DLD1 (cell line): ENCODE data around the gene SLC1A4.

ENCODE experiments used
- in situ Hi-C: cut with HindIII; loops from 2 replicates; pipeline ENCODE4 v1.10.0; 2017; ENCODE audit warnings: low sequenced_read_pairs

Gene SLC1A4

DNA sequence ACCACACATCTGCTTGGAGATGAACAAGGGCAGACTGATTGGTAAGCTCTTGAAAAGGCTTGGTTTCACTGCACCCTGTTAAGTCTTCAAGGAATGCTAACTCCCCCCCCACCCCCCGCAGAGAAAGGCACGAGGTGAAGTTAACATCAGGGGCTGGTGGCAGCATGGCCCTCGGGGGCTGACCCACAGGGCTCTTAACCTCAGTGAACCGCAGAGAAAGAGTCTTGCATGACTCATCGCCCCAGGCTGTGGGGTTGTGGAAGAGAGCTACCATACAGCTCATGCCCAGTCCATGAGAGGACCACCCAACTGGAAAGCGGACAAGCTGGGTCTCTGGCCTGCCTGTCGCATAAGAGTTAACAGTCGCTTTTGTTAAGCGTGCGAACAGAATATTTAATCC, 56.5 kb downstream of the SLC1A4 start:
- in situ Hi-C loops = no loop called here

DNA sequence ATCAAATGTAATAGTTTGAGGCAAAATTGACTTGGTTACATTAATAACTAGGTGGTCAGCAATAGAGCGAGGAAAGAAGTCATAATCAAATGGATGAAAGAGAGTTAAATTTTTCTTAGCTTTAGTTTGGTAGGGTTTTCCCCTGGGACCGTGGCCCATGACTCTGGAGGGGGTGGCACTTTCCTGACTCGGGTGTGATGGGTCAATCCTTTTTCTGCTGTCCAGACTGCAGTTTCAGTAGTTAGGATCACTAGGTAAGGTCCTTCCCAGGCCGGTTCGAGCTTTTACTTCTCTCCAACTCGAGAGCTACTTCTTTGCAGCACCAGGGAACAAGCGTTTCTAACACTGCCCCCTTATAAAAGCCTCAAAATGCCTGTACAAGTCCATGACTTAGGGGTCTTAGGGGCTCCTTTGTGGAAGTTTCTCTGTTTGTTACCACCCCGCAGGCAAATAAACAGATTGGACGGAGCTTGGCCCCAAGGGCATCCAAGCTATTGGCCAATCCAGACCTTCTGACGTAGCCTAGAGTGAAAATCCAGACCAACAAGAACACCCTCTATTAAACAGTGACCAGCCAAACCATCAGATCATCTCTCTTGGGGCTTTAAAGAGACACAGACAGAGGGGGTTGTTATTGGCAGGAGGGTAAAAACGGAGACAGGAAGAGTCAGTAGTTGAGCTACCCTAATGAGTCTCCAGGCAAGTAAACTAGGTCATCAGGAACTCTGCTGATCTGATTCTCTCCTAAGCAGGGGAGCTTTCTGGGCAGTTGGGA, 57.6 kb downstream of the SLC1A4 start:
- in situ Hi-C loops = no loop called here

DNA sequence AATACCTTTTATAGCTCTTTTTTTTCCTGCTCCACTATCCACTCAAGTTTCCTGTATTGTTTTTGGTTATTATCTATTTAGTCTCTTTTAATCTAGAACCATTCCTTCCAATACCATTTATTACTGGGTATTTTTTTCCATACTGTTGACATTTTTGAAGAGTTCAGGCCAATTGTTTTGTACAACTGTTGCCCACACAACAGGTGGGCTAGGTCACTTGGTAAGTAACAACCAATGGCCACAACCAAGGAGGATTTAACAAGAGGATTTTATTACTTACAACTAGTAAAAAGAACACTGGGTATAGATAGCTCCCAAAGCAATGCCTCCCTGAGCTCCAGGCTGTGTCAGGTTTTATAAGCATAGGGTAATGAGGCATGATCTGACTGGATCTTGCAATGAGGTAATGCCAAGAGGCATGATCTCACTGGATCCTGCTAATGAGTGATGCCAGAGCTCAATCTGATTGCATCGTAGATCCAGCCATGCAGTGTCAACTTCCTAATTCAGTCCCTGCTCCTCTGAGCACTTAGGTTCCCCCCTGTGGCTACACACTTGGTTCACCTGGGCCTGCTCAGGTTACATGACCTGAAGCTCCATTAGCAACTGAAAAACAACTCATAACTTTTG, 59.9 kb downstream of the SLC1A4 start:
- in situ Hi-C loops = no loop called here

DNA sequence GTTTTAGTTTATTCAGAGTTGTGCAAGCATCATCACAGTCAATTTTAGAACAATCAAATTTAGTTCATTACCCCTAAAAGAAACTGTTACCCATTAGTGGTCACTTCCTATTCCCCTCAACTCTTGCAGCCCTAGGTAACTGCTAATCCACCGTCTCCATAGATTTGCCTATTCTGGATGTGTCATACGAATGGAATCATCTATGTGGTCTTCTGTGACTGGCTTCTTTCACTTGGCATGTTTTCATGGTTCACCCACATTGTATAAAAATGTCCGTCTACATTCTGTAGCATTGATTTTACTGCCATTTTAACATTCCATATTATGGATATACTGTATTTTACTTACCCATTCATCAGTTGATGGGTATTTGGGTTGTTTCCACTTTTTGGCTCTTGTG, 61.7 kb downstream of the SLC1A4 start:
- in situ Hi-C loops = no loop called here

DNA sequence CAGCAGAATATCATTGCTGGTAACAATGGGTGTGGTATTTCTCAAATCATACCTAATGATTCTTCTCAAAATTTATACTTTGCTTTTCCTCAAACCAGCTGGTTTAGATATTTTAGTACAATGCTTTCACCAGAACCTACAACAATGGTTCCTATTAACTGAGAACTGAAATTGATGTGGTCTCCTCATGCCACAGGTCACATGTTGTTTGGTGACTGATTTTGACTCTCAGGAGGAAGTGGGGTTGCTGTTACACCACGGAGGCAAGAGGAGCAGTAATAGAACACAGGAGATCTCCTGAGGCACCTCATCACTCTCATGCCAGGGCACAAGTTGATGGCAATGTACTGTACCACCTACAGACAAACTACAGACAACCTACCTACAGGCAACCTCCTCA, 64.0 kb downstream of the SLC1A4 start:
- in situ Hi-C loops = no loop called here

DNA sequence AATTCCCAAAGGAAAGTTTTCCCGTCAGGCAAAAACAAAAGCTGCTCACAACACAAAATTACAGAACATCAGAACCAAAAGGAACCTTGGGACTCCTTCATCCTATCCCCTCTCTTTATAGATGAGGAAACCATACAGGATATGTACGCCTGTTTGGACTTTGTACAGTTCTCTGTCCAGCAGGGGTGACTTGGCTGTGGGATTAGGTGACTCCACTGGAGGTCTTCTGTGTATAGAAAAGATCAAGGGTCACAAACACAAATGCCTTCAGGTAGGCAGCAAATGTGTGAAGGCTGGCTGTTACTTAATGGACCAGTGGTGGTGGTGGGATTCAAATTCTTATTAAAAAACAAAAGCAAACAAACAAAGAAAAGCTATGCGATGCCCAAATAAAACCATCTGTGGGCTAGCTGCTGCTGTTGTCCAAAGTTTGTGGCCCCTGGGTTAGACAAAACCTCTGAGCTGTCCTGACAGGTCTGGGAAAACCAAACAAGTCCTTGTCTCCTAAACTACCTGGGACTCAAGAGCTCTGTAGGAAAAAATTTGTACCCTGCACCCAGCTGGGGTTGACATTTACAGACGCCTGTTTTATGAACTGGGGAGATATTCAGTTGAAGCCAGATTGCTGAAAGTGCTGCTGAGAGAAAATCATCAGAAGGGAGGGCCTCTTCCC, 65.7 kb downstream of the SLC1A4 start:
- in situ Hi-C loops = no loop called here

DNA sequence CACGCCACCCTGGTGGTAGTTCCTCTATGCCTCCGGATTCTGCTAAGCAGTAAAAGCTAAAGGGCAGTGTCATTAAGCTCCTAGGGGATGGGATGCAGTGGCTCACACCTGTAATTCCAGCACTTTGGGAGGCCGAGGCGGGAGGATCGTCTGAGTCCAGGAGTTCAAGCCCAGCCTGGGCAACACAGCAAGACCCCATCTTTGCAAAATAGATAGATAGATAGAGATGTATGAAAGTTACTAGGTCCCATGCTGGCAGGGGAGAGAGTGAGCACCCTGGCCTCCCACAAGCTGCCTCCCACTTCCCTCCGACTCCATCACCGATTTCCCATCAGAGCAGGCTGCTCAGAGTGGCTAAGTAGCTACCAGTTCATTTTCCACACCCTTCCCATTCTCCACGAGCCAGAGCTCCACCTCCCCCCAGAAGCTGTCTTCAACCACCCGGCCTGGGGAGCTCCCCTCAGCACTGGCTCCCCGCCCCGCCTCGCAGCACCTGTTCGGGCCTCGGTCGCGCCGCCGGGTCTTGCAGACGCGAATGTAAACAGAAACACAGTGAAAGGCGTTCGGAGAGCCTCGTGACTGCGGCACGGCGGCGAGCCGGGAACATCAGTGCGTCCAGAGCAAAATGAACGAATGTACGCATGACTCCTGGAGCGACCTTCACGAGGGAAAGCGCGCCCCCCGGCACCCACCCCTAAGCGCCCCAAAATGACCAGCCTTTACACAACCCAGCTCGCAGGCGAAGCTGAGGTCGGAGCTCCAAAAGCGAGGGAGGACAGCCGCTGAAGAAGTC, 66.4 kb downstream of the SLC1A4 start:
- in situ Hi-C loops = no loop called here

DNA sequence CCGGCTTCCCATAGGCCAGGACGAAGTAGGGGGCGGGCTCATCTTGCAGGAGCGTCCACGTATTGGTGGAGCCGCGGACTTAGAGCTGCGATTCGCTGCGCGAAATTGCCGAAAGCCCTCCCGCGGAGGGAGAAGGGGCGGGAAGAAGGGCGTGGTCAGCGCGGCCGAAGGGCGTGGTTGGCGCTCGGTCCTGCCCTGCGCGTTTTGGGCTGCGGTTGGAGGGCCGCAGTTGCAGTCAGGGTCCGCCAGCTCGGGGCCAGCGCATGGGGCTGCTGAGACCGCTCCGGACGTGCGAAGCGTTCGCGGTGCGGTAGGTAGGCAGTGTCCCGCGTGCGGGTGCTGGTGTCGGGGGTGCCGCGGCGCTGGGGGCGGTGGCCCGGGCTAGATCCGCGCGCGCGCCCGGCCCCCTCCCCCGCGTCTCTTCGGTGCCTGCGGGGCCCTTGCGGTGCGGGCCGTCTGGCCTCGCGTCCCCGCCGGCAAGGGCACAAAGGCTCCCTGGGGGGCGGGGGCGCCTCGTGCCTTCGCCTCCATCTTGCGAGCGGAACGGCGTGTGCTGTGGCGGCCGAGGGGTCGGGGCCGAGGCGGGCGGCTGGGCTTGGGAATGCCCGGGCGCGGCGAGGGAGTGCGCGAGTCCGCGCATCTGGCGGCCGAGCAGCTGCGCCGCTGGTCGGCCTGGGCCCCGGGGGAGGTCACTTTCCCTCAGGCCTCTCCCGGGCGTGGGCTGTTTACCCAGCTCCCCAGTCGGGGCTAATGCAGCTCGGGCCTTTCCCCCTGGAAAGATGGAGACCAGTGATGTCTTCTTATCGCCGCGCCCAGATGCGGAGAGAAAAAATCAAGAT, 67.2 kb downstream of the SLC1A4 start, which contains the start of gene CEP68:
TSS of gene CEP68 (plus strand) at position 202 of the 839 bp plus-strand sequence. CDS start 13,029 bp downstream, outside the sequence.
- in situ Hi-C loops = no loop called here

DNA sequence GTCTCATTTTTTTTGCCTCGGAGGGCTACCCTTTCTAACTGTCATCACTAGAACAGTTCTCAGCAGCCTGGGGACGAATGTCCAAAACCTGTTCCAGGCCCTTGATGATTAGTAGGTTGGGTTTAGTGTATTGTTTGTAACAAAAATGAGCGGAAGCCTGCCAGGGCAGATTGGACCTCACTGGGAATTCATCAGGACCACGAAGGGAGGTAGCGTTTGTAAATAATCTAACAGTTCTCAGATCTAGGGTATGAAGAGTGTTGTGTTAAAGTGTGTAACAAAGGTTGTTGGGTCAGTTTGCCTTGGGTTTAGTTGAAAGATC, 67.8 kb downstream of the SLC1A4 start:
- in situ Hi-C loops = no loop called here

DNA sequence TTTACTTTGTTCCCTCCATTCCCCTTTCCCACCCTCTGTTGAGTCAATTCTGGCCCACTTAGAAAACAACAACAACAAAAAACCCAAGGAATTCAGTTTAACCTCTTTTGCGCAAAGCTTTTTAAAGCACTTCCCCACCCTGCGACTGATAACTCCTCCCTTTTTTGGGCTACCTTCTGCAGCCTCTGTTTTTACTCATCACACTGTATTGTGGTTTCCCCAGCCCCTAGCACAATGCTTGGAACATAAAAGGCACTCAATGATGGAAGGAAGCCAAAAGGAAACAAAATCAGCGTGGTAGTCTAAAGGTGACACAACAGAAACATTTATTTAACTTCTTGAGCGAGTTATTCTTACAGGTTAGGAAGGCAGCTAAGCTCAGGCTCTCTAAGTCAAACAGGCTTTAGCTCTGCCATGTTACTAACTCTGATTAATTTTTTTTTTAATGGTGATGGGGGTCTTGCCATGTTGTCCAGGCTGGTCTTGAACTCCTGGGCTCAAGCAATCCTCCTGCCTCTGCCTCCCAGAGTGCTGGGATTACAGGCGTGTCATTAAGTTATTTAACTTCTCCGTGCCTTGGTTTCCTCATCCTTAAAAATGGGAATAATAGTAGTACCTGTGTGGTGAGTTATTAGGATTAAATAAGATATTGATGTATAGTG, 68.3 kb downstream of the SLC1A4 start:
- in situ Hi-C loops = no loop called here

DNA sequence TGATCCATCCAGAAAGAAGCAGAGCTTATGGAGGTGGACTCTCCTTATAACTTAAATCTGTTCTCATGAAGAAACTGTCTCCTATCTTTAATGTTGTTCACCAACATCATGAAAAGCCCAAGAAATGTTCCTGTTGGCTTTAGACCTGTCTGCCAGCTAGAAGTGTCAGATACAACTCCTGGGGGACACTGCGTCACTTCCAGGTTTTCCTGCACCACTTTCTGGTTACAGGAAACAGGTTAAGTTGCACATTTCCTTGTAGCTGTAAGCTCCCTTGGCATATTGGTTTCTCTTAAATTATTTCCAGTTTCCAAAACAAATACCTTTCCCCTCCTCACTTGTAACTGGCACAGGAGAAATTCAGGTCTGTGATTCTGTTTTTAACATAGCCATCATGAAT, 69.9 kb downstream of the SLC1A4 start:
- in situ Hi-C loops = no loop called here

DNA sequence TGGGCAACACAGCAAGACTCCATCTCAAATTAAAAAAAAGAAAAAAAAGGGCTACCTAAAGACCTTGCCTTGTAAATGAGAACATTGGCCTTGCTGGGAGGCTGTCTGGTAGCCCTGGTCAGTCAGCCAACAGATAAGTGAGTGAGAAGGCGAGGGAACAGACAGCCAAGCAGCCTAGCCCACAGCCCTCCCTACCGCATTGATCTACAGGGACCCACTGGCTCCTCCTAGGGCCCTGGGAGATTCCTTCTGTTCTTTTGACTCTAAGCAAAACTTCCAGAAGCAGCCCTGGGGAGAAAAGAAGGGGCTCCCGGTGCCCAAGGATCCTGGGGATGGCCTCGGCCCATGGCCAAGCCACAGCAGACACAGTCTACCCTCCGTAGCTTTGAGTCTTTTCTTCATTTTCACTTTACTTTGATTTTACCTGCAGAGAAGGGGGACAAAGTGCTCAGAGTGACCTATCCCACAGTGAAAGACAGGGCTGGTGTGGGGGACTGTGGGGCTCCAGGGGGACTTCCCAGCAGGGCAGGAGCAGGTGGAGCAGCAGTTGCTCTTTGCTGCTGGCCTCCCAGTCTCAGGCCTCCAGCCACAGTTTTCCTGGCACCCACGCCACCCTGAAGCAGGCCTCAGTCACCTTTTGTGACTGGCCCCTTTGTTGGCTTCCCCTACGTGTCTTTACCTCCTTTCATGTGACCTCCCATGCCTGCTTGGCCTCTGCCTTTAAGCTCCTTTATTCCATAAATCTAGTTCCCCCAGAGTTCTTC, 72.1 kb downstream of the SLC1A4 start:
- in situ Hi-C loops = no loop called here

DNA sequence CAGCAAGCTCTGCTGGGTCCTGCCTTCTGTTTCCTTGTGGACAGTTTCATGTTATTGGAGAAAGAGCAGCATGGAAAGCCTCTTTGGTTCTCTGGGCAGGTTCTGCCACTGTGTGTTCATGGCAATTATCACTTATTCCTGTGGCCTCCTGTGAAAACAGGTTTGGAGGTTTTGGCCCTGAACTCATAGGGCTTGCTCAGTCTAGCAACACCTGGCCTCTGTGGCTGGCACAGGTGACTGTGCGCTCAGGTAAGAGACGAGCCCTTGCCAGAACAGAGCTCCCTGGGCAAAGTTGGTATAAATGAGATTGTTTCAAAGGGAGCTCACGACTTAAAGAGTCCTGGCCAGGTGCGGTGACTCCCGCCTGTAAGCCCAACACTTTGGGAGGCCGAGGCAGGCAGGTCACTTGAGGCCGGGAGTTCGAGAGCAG, 72.7 kb downstream of the SLC1A4 start:
- in situ Hi-C loops = no loop called here

DNA sequence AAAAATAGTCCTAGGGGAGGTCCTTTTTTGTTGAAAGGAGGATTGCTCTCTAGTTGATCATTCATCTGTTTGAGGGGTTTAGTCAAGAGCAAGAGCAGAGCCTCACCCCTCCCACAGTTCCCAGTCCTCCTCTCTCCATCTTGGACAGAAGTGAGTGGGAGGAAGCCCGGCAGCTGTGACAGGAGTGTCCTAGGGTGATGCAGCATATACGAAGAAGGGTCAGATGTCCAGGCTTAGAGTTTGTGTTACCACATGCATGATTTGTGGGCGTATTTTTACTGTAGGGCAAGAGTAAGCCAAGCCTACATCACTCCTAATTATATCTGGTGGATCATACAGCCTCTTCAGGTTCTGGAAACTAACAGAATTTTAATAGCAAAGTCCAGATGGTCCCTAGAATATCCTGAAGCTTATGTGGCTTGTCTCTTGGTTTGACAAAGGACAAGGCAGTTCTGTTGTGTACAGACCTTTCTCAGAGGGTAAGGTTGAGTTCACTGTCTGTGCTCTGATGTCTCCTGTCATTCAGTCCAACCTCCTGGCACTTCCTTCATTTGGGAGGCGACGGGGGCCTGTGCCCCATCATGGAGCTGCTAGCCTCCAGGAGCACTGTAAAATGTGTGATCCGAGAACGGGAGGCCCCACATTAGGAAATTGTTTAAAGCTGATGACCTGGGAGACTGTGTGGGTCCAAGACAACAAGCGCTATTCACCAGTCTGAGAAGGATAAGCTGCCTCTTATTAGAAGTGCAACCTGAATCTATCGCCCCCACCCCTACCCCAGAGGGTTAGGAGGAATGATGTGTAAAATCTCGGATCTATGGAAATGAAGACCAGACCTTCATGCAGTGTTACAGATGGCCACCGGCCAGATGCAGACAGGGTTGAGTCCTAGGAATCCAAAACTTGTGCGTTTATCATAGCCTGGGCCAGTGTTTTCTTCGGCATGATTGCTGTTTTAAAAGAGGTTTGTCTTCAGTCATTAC, 73.9 kb downstream of the SLC1A4 start:
- in situ Hi-C loops = no loop called here

DNA sequence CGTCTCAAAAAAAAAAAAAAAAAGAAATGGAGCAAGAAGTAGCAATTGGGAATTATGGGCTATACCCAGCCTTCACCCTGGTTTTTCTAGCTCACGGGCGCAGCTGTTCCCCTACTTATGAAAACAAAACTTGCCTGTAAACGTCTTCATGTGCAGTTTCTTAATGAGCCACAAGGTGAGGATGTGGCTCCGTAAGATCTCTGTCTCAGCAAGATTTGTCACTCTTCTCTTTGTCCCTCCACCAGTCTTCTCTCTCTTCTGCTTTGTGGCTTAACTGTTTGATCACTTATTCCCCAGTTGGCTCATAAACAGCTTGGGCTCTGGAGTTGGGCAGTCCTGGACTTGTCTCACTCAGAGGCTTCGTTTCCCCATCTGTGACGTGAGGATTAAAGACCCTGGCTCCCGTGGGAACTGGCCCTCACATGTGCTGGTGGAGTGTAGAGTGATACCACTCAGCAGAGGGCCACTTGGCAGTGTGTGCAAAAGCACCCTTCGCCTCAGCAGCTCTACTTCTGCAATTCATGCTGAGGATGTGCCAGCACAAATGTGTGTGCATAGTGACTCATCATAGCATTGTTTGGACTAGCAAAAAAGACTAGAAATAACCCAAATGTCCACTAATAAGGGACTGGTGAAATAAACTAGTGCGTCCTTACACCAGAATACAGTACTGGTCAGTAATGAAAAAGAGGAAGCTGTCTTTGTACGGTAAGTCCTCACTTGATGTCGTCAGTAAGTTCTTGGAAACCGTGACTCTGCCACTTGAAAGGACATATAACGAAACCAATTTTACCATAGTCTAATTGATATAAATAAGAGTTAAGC, 75.7 kb downstream of the SLC1A4 start:
- in situ Hi-C loops = no loop called here

DNA sequence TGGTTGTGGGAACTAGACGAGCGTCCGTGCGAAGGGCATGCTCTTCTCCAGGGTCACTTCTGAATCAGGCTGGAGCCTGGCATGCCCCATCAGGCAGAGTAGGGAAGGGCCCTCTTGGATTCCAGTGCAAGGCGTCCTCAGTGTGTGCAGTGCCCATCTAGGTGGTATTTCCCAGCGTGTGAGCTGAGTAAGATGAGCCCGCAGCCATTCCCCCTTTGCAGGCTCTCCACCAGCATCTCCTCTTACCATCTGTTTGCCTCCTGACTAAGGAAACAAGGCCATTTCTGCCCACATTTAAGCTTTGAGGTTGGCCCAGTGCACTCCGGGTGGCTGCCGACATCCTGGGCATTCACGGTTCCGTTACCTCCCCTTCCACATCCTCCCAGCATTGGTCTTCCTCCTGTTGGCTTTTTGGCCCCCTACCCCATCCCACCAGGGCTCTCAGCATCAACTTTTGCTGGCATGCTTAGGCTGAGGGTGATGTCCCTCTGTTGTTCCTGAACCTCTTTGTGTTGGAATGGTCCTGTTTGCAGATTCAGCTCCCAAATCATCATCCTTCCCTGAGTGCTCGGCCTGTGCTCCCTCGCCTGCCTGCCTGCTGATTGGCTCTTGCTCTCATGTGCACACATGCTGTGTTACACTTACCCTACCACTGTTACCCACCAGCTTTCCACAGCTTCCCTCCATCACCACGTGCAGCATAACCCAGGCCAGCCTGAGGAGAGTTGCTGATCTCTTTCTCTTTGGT, 78.8 kb downstream of the SLC1A4 start:
- in situ Hi-C loops = no loop called here
